Kidney (tissue), 14 donors: Measurements from ENCODE around the gene KRT7. TPM values are rescaled to one million over a fixed set of nuclear protein-coding genes. Genes with fewer than 3 reads are reported as not detected.

Experiments
- DNase-seq, 5 donors: peaks; one replicate each; pipeline ENCODE4 v3.0.0-alpha.2; 2013 to 2020
- FAIRE-seq: peaks from 2 replicates; lab custom pipeline; 2012; peaks lifted over from hg19 to GRCh38; lab: Jason Lieb, UNC
- H3K27ac ChIP-seq, 2 donors: one replicate each; pipeline ENCODE4 v1.7.0; 2013; ENCODE audit warnings: low read depth in 2 of 2, low read length in 2 of 2, inconsistent platforms in 1 of 2
- H3K27me3 ChIP-seq: one replicate; pipeline ENCODE4 v1.7.1; 2013; ENCODE audit warnings: low read length, inconsistent platforms; ENCODE audit not compliant: control insufficient read depth, insufficient read depth
- H3K36me3 ChIP-seq, 3 donors: one replicate each; pipeline versions ENCODE4 v1.7.0 to v1.7.1; 2013; ENCODE audit warnings: low read length in 3 of 3, control low read depth in 1 of 3, inconsistent platforms in 1 of 3; ENCODE audit not compliant: insufficient read depth in 3 of 3, control insufficient read depth in 2 of 3
- H3K4me1 ChIP-seq, 3 donors: one replicate each; pipeline versions ENCODE4 v1.7.0 to v1.7.1; 2013; ENCODE audit warnings: low read length in 3 of 3, inconsistent platforms in 1 of 3, low read depth in 1 of 3; ENCODE audit not compliant: control insufficient read depth in 2 of 3, insufficient read depth in 2 of 3
- H3K4me3 ChIP-seq, 3 donors: one replicate each; pipeline versions ENCODE4 v1.7.0 to v1.8.1; 2013; ENCODE audit warnings: low read length in 3 of 3, control low read depth in 1 of 3, inconsistent platforms in 1 of 3
- H3K9ac ChIP-seq, 3 donors: one replicate each; pipeline versions ENCODE4 v1.7.0 to v1.7.1; 2013; ENCODE audit warnings: low read length in 3 of 3, control low read depth in 1 of 3, inconsistent platforms in 1 of 3
- H3K9me3 ChIP-seq, 3 donors: one replicate each; pipeline versions ENCODE4 v1.7.0 to v1.7.1; 2013; ENCODE audit warnings: low read length in 3 of 3, control low read depth in 1 of 3, inconsistent platforms in 1 of 3; ENCODE audit not compliant: control insufficient read depth in 2 of 3, insufficient read depth in 1 of 3
- intact Hi-C: fragments of 100-400 bp; cut with DNase I; formaldehyde crosslinking; loops from one replicate; pipeline ENCODE4 v1.11.1; 2022
- polyA plus RNA-seq: library from polyadenylated mRNA; stranded (reverse); fragments of 350-450 nt; fragmentation: Illumina TruSeq; extraction: RNeasy Lipid Tissue Mini Kit (QIAGEN cat#74804); gene quantifications from one replicate; pipeline ENCODE4 v1.2.3, GENCODE V29; 2014; ENCODE audit warnings: low read depth, low replicate concordance; ENCODE audit not compliant: insufficient read depth
- total RNA-seq: library from RNA; stranded (reverse); fragmentation: NEBNext Ultra II Directional; extraction: Animal tissue kit (Norgen Biotek cat#: 25700); gene quantifications from one replicate; pipeline ENCODE4 v1.2.1, GENCODE V29; 2021
- TF ChIP-seq, protein P1 (sequence below): IDR thresholded peaks from 3 replicates; pipeline ENCODE4 v1.5.1; 2012; ENCODE audit warnings: mild to moderate bottlenecking, moderate library complexity, borderline replicate concordance; ENCODE audit not compliant: insufficient read depth; ENCODE audit errors: extremely low read depth
- donor health status: control.
- donor health status: control.
- donor health status: control.
- donor health status: control.
- donor health status: control.
- donor health status: DM: yes; HTN: yes; CAD: no.
- donor health status: Normal renal cell carcinoma (clear cell type).

Gene KRT7
- total and polyA plus RNA-seq, 2 donors from 2014 or later, result 173 to 1,490 TPM

DNA sequence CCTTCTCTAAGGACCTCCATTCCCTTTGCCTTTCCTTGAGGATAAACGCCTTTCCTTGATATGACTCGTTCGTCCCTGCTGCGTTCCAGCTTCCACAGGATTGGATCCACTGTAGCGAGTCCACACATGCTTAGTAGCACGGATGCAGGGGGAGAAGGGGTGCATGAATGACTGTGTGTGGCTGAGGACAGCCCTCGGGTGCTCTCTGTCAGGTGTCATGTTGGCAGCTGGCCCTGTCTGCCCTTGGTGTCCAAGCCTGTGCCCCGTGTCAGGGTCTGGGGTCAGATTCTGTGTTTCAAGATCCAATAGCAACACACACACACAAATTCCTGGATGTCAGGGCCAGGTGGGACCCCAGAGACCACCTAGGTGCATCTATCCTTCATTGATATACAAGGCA, 23.7 kb upstream of the KRT7 start:
- Histone ChIP-seq H3K27me3 (no peaks in the 10 kb centered on the region), H3K9ac (no peak overlapping the region), H3K27ac (no peak overlapping the region), H3K4me1 (peaks cover 0 to 6% (median 0%) of the 10 kb centered on the region in 3 donors), H3K9me3 (no peaks in the 10 kb centered on the region), H3K36me3 (no peaks in the 10 kb centered on the region), H3K4me3 (no peak overlapping the region)
- FAIRE-seq (no peak), DNase-seq (peak in 2 of 5 donors; percentile 28 to 52)
- intact Hi-C loops, result no loop called here
- TF ChIP-seq, protein P1, sequence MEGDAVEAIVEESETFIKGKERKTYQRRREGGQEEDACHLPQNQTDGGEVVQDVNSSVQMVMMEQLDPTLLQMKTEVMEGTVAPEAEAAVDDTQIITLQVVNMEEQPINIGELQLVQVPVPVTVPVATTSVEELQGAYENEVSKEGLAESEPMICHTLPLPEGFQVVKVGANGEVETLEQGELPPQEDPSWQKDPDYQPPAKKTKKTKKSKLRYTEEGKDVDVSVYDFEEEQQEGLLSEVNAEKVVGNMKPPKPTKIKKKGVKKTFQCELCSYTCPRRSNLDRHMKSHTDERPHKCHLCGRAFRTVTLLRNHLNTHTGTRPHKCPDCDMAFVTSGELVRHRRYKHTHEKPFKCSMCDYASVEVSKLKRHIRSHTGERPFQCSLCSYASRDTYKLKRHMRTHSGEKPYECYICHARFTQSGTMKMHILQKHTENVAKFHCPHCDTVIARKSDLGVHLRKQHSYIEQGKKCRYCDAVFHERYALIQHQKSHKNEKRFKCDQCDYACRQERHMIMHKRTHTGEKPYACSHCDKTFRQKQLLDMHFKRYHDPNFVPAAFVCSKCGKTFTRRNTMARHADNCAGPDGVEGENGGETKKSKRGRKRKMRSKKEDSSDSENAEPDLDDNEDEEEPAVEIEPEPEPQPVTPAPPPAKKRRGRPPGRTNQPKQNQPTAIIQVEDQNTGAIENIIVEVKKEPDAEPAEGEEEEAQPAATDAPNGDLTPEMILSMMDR, result no peak

DNA sequence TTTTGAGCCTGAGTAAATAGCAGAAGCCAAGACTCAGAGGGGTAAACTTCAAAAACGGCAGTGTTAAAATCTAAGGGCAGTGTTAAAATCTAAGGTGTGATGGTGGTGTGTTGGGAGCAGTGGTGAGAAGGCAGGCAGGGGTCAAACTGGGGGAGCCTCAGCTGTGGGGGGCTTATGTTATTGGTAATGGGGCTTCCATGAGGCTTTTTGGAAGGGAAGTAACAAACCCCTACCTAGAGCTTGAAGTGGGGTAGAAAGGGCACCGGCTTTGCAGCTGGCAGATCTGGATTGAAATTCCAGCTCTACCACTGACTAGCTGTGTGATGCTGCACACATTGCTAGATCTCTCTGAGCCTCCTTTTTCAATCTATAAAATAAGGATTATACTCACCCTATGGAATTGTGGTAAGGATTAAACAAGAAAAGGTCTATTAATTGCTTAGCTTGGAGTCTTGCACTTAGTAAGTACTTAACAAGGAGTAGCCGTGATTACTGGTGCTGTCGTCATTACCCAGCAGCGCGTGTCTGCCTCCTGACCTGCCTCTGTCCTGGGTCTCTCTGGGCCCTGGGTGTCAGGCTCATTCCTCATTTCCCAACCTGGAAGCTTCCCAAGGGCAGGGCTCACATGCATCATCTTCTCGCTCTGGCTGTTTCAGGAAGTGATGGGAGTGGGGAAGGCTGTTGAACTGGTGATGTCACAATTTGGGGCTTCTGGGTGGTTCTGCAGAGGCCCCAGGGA, 22.7 kb upstream of the KRT7 start:
- no peak overlapping the region for H3K4me3 ChIP-seq
- TF ChIP-seq, protein P1, result no peak
- H3K9ac ChIP-seq, result no peak overlapping the region
- H3K36me3 ChIP-seq, result no peaks in the 10 kb centered on the region
- peaks cover 0 to 6% (median 0%) of the 10 kb centered on the region in 3 donors for H3K4me1 ChIP-seq
- DNase-seq (peak in 1 of 5 donors; percentile 83), FAIRE-seq (no peak)
- no peaks in the 10 kb centered on the region for H3K27me3 ChIP-seq
- intact Hi-C loops, result no loop called here
- H3K9me3 ChIP-seq, result no peaks in the 10 kb centered on the region
- H3K27ac ChIP-seq, result no peak overlapping the region

DNA sequence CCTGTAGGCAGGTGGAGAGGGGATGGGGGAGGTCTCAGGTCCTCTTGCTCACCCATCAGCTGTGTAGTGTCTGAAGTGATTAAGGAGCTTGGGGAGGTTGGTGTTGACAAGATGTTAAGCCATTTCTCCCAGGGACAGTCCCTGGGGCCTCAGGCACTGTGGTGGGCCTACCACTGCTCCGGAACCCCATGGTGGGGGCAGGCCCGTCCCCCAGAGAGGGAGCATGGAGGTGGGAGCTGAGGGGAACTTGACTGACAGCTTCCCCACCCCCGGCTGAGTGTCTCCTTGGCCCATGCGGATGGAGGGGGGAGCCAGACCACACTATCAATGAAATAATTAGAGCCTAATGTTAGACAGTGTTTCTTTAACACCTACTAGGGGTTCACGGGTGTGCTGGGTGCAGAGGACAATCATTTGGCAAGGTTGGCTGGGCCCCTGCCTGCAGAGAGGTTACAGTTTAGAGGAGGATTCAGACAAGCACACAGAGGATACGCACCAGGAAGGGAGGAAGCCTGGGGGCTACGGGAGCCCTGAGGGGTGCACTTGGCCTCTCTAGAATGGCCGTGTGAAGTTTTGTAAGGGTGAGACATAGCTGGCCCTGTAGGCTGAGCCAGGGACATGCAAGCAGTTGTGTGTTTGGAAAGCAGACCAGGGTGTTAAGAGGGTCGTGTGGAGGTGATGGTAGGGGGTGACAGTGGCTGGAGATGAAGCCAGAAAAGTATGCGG, 22.0 kb upstream of the KRT7 start:
- Histone ChIP-seq H3K36me3 (no peaks in the 10 kb centered on the region), H3K27ac (no peak overlapping the region), H3K4me1 (peaks cover 0 to 10% (median 0%) of the 10 kb centered on the region in 3 donors), H3K4me3 (no peak overlapping the region), H3K27me3 (no peaks in the 10 kb centered on the region), H3K9ac (no peak overlapping the region), H3K9me3 (no peaks in the 10 kb centered on the region)
- intact Hi-C loops, result no loop called here
- DNase-seq, result peak in 1 of 5 donors; percentile 60
- no peak for FAIRE-seq
- TF ChIP-seq, protein P1, result no peak
